ENCODE measurements around the gene MAGEB5.
"Not testable (repeated sequence)": the region's sequence is repeated elsewhere in the genome, so short reads cannot be mapped to it uniquely, and the experiment has no call there.

Gene MAGEB5

GRCh38 chrX:26215869-26216268, at the start of gene MAGEB5:
Gene MAGEB5, plus strand, starts transcription at chrX:26216169. Its CDS starts 1,133 bp downstream, at chrX:26217302.
- in situ Hi-C loops (cut with MboI; ENCODE audit: low sequenced_read_pairs) = no loop called here

GRCh38 chrX:26192204-26192603, 23.8 kb upstream of the MAGEB5 start, which contains the start of gene MAGEB6:
Gene MAGEB6, plus strand, starts transcription at chrX:26192440. Its CDS starts 1,407 bp downstream, at chrX:26193847.
- in situ Hi-C loops (cut with MboI; ENCODE audit: low sequenced_read_pairs) = no loop called here

GRCh38 chrX:26203561-26203960, 12.4 kb upstream of the MAGEB5 start:
- in situ Hi-C loops (cut with MboI; ENCODE audit: low sequenced_read_pairs) = no loop called here

GRCh38 chrX:26204717-26205116, 11.3 kb upstream of the MAGEB5 start:
- in situ Hi-C loops (cut with MboI; ENCODE audit: low sequenced_read_pairs) = not testable (repeated sequence)

- in situ Hi-C loops (cut with MboI; ENCODE audit: low sequenced_read_pairs) = no loop called here
These were observed 8.0 kb upstream of the MAGEB5 start for GRCh38 chrX:26208012-26208411.

- in situ Hi-C loops (cut with MboI; ENCODE audit: low sequenced_read_pairs) = no loop called here
These were observed 3.4 kb downstream of the MAGEB5 start for GRCh38 chrX:26219351-26219750.

GRCh38 chrX:26234177-26234576, 18.2 kb downstream of the MAGEB5 start:
- in situ Hi-C loops (cut with MboI; ENCODE audit: low sequenced_read_pairs) = no loop called here

- in situ Hi-C loops (cut with MboI; ENCODE audit: low sequenced_read_pairs) = no loop called here
These were observed 37.6 kb downstream of the MAGEB5 start for GRCh38 chrX:26253526-26253925.

GRCh38 chrX:26254436-26254835, 38.5 kb downstream of the MAGEB5 start:
- in situ Hi-C loops (cut with MboI; ENCODE audit: low sequenced_read_pairs) = no loop called here

- in situ Hi-C loops (cut with MboI; ENCODE audit: low sequenced_read_pairs) = no loop called here
These were observed 46.2 kb downstream of the MAGEB5 start for GRCh38 chrX:26262121-26262523.

Measured in HL-60/S4 treated with phorbol 12-myristate 13-acetate at 8.2 ng/mL for 4 days and 3 days (cell line).